ENCODE data around the gene KRT7. TPM values are rescaled to one million over a fixed set of nuclear protein-coding genes. Genes with fewer than 3 reads are reported as not detected.

KRT7 gene
- total RNA-seq, 4 donors from 2014 or later = 95.8 to 176 (median 123) TPM

- H3K4me1 ChIP-seq = no peaks in the 10 kb centered on the region
- no peak overlapping the region for H3K4me3 ChIP-seq
- 56% methylated on average over 1 of the region's 1 CpG for WGBS
- no peaks in the 10 kb centered on the region for H3K36me3 ChIP-seq
- peaks cover 15% of the 10 kb centered on the region for H3K27me3 ChIP-seq
- H3K27ac ChIP-seq = no peak overlapping the region
- H3K9me3 ChIP-seq = no peaks in the 10 kb centered on the region
- no peak for TF ChIP-seq EP300 (IDR thresholded peaks at IDR 0.05)
- TF ChIP-seq POLR2A (IDR thresholded peaks at IDR 0.05) = no peak
- no peak for TF ChIP-seq CTCF (IDR thresholded peaks at IDR 0.05)
- no peak for TF ChIP-seq POLR2AphosphoS5 (IDR thresholded peaks at IDR 0.05)
- no peak for DNase-seq (ENCODE audit: low spot score in 2 of 2)
These were observed 61.8 kb downstream of the KRT7 start for GRCh38 chr12:52294803-52295202.

- Histone ChIP-seq H3K4me3 (no peak overlapping the region), H3K27me3 (peaks cover 15% of the 10 kb centered on the region), H3K4me1 (no peaks in the 10 kb centered on the region), H3K27ac (no peak overlapping the region), H3K9me3 (no peaks in the 10 kb centered on the region), H3K36me3 (no peaks in the 10 kb centered on the region)
- DNase-seq (ENCODE audit: low spot score in 2 of 2) = peak in 1 of 2 donors; percentile 9
- WGBS = 80% methylated on average over 1 of the region's 1 CpG
- TF ChIP-seq POLR2A (IDR thresholded peaks at IDR 0.05) (no peak), CTCF (IDR thresholded peaks at IDR 0.05) (no peak), EP300 (IDR thresholded peaks at IDR 0.05) (no peak), POLR2AphosphoS5 (IDR thresholded peaks at IDR 0.05) (no peak)
These were observed 62.6 kb downstream of the KRT7 start for GRCh38 chr12:52295663-52296062.

- DNase-seq (ENCODE audit: low spot score in 2 of 2) = peak; percentile 35 to 37
- Histone ChIP-seq H3K4me3 (no peak overlapping the region), H3K27ac (no peak overlapping the region), H3K9me3 (no peaks in the 10 kb centered on the region), H3K36me3 (no peaks in the 10 kb centered on the region), H3K27me3 (peaks cover 15% of the 10 kb centered on the region), H3K4me1 (no peaks in the 10 kb centered on the region)
- TF ChIP-seq CTCF (IDR thresholded peaks at IDR 0.05) = no peak
- TF ChIP-seq EP300 (IDR thresholded peaks at IDR 0.05) = no peak
- TF ChIP-seq POLR2AphosphoS5 (IDR thresholded peaks at IDR 0.05) = no peak
- no peak for TF ChIP-seq POLR2A (IDR thresholded peaks at IDR 0.05)
- WGBS = 79% methylated on average over 5 of the region's 5 CpGs
These were observed 63.7 kb downstream of the KRT7 start for GRCh38 chr12:52296572-52297215.

Other genes starting within 250 kb of the KRT7 start
- 10 to 100 TPM; 11.5 to 14.5 (median 12.5) TPM for gene TAMALIN, start 226.3 kb upstream of the KRT7 start, total RNA-seq
- gene NR4A1, start 181.8 kb upstream of the KRT7 start, total RNA-seq = 100 to 1,000 TPM; 141 to 775 (median 422) TPM
- gene ATG101, start 163.3 kb upstream of the KRT7 start, total RNA-seq = 10 to 100 TPM; 39.5 to 76.1 (median 56.5) TPM
- gene SMIM41, start 153.5 kb upstream of the KRT7 start, total RNA-seq = under 1 TPM in 2 of 4 donors, not detected in 2; 0.51 to 0.57 TPM
- 100 to 1,000 TPM in 3 of 4 donors, 10 to 100 TPM in 1; 78.6 to 293 (median 185) TPM for gene KRT80, start 41.2 kb upstream of the KRT7 start, total RNA-seq
- 100 to 1,000 TPM in 1 of 4 donors, 10 to 100 TPM in 2, 1 to 10 TPM in 1; 1.0 to 289 (median 37.0) TPM for gene KRT86, start 41.4 kb downstream of the KRT7 start, total RNA-seq
- gene KRT81, start 58.3 kb downstream of the KRT7 start, total RNA-seq = 100 to 1,000 TPM in 1 of 4 donors, 10 to 100 TPM in 2, under 1 TPM in 1; 0.72 to 346 (median 21.0) TPM
- gene KRT83, start 88.2 kb downstream of the KRT7 start, total RNA-seq = 10 to 100 TPM in 3 of 4 donors, not detected in 1; 10.3 to 97.1 (median 33.9) TPM
- gene KRT85, start 134.2 kb downstream of the KRT7 start, total RNA-seq = 100 to 1,000 TPM in 2 of 4 donors, 10 to 100 TPM in 1, 1 to 10 TPM in 1; 4.2 to 766 (median 96.1) TPM
- gene KRT84, start 152.4 kb downstream of the KRT7 start, total RNA-seq = 1 to 10 TPM in 1 of 4 donors, under 1 TPM in 2, not detected in 1; 0.49 to 2.1 (median 0.65) TPM
- gene KRT82, start 173.1 kb downstream of the KRT7 start, total RNA-seq = 10 to 100 TPM in 1 of 4 donors, 1 to 10 TPM in 3; 1.3 to 40.7 (median 7.6) TPM
- gene KRT75, start 201.1 kb downstream of the KRT7 start, total RNA-seq = 10 to 100 TPM in 3 of 4 donors, 1 to 10 TPM in 1; 3.3 to 67.9 (median 21.2) TPM
- gene KRT6B, start 218.9 kb downstream of the KRT7 start, total RNA-seq = 100 to 1,000 TPM in 3 of 4 donors, 10 to 100 TPM in 1; 44.8 to 765 (median 249) TPM
- 10 to 100 TPM in 2 of 4 donors, 1 to 10 TPM in 1, not detected in 1; 7.8 to 23.7 (median 14.8) TPM for gene KRT6C, start 240.6 kb downstream of the KRT7 start, total RNA-seq

Data from suprapubic skin (tissue), 4 donors.